Activated naive CD4-positive, alpha-beta T cell treated with anti-CD3 and anti-CD28 coated beads, Interleukin-2, amount 50 U/mL, for 72 hours (primary cell): ENCODE measurements around the gene OR2J2. TPM values are rescaled to one million over a fixed set of nuclear protein-coding genes. Genes with fewer than 3 reads are reported as not detected.
"Not testable (repeated sequence)": the region's sequence is repeated elsewhere in the genome, so short reads cannot be mapped to it uniquely, and the experiment has no call there.

ENCODE experiments used
- ATAC-seq, 2 donors: fragments of 150-1000 bp; cut with Tn5 transposase; 2 replicates each; pipeline ENCODE4 v1.10.0; 2021; ENCODE audit warnings: mild to moderate bottlenecking in 2 of 2, moderate library complexity in 2 of 2
- DNase-seq, 2 donors: peaks; one replicate each; pipeline ENCODE4 v3.0.0; 2021 to 2022; ENCODE audit warnings: low spot score in 2 of 2
- H3K27ac Mint-ChIP-seq, 2 donors: one replicate each; pipeline ENCODE4 v1.8.0; 2022; ENCODE audit warnings: mild to moderate bottlenecking in 2 of 2, mixed read lengths in 2 of 2
- H3K36me3 Mint-ChIP-seq, 2 donors: one replicate each; pipeline ENCODE4 v1.8.0; 2022; ENCODE audit warnings: mixed read lengths in 2 of 2
- H3K9me3 Mint-ChIP-seq, 2 donors: one replicate each; pipeline ENCODE4 v1.8.0; 2022; ENCODE audit warnings: mixed read lengths in 2 of 2
- total RNA-seq, 2 donors: library from RNA; stranded (reverse); gene quantifications; one replicate each; pipeline ENCODE4 v1.2.3, GENCODE V29; 2022

OR2J2 gene
- total RNA-seq, 2 donors from 2014 or later: not detected

GRCh38 chr6:29200767-29201662 is 30.3 kb downstream of the OR2J2 start:
- Mint-ChIP-seq H3K36me3 (no peaks in the 10 kb centered on the region), H3K27ac (no peak overlapping the region), H3K9me3 (no peaks in the 10 kb centered on the region)
- ATAC-seq: no peak
- DNase-seq: no peak

GRCh38 chr6:29201966-29202365 is 31.3 kb downstream of the OR2J2 start:
- DNase-seq: no peak
- H3K9me3 Mint-ChIP-seq: no peaks in the 10 kb centered on the region
- no peaks in the 10 kb centered on the region for H3K36me3 Mint-ChIP-seq
- no peak for ATAC-seq
- no peak overlapping the region for H3K27ac Mint-ChIP-seq

- no peaks in the 10 kb centered on the region for H3K9me3 Mint-ChIP-seq
- DNase-seq (no peak), ATAC-seq (no peak)
- H3K27ac Mint-ChIP-seq: no peak overlapping the region
- no peaks in the 10 kb centered on the region for H3K36me3 Mint-ChIP-seq
Observed at GRCh38 chr6:29211488-29211887, 40.8 kb downstream of the OR2J2 start.

- DNase-seq (no peak), ATAC-seq (no peak)
- H3K36me3 Mint-ChIP-seq: no peaks in the 10 kb centered on the region
- peaks cover 0 to 3% of the 10 kb centered on the region in 2 donors for H3K9me3 Mint-ChIP-seq
- no peak overlapping the region for H3K27ac Mint-ChIP-seq
Observed at GRCh38 chr6:29216528-29216927, 45.8 kb downstream of the OR2J2 start.

GRCh38 chr6:29217242-29217641 is 46.5 kb downstream of the OR2J2 start:
- H3K36me3 Mint-ChIP-seq, DNase-seq, ATAC-seq, H3K27ac Mint-ChIP-seq, H3K9me3 Mint-ChIP-seq: not testable (repeated sequence)

GRCh38 chr6:29218056-29218455 is 47.3 kb downstream of the OR2J2 start:
- not testable (repeated sequence) for H3K27ac Mint-ChIP-seq, H3K9me3 Mint-ChIP-seq, DNase-seq, H3K36me3 Mint-ChIP-seq, ATAC-seq

Other genes starting within 250 kb of the OR2J2 start
- gene TRIM27, start 246.9 kb upstream of the OR2J2 start, total RNA-seq: 10 to 100 TPM; 34.3 to 45.4 TPM
- gene ZNF311, start 165.6 kb upstream of the OR2J2 start, total RNA-seq: under 1 TPM; 0.16 to 0.53 TPM
- not detected for gene OR2W1, start 125.7 kb upstream of the OR2J2 start, total RNA-seq
- not detected for gene OR2B3, start 83.6 kb upstream of the OR2J2 start, total RNA-seq
- gene OR2J1, start 71.4 kb upstream of the OR2J2 start, total RNA-seq: not detected
- gene OR2J3, start 62.8 kb upstream of the OR2J2 start, total RNA-seq: not detected
- gene OR14J1, start 130.8 kb downstream of the OR2J2 start, total RNA-seq: not detected
- not detected for gene OR5V1, start 198.0 kb downstream of the OR2J2 start, total RNA-seq
- gene OR12D3, start 204.4 kb downstream of the OR2J2 start, total RNA-seq: not detected
- gene OR12D2, start 224.7 kb downstream of the OR2J2 start, total RNA-seq: not detected
- gene OR12D1, start 244.0 kb downstream of the OR2J2 start, total RNA-seq: not detected